Colonic mucosa (tissue), 4 donors: ENCODE measurements around the gene GRIK2. TPM values are rescaled to one million over a fixed set of nuclear protein-coding genes. Genes with fewer than 3 reads are reported as not detected.

Experiments
- DNase-seq: peaks from one replicate; pipeline ENCODE4 v3.0.0-alpha.2; 2020
- H3K27ac ChIP-seq: fragments of 200-600 bp; one replicate; pipeline ENCODE4 v1.8.0; 2021
- H3K27me3 ChIP-seq: fragments of 200-600 bp; one replicate; pipeline ENCODE4 v1.8.0; 2021
- H3K36me3 ChIP-seq: fragments of 200-600 bp; one replicate; pipeline ENCODE4 v1.8.0; 2021
- H3K4me1 ChIP-seq: fragments of 200-600 bp; one replicate; pipeline ENCODE4 v1.8.0; 2021; ENCODE audit warnings: mild to moderate bottlenecking
- H3K4me3 ChIP-seq: fragments of 200-600 bp; one replicate; pipeline ENCODE4 v1.8.0; 2021
- H3K9ac ChIP-seq, 2 donors: one replicate each; pipeline ENCODE4 v1.7.0; 2013; ENCODE audit warnings: control low read depth in 2 of 2, low read depth in 2 of 2, low read length in 2 of 2
- H3K9me3 ChIP-seq: fragments of 200-600 bp; one replicate; pipeline ENCODE4 v1.8.0; 2021
- intact Hi-C: fragments of 100-400 bp; cut with DNase I; formaldehyde crosslinking; loops from one replicate; pipeline ENCODE4 v1.14.1; 2022
- total RNA-seq, 2 donors: library from RNA; stranded (reverse); fragmentation: NEBNext Ultra II Directional in 1 of 2; extraction: Animal tissue kit (Norgen Biotek cat#: 25700) in 1 of 2; gene quantifications; one replicate each; pipeline ENCODE4 v1.2.1, GENCODE V29; 2021
- TF ChIP-seq, protein P1 (sequence below): fragments of 200-600 bp; IDR thresholded peaks from one replicate; pipeline ENCODE4 v1.8.0; 2022; ENCODE audit warnings: antibody characterized with exemption, mild to moderate bottlenecking
- donor health status: healthy.
- donor health status: DM: no; HTN: no; CAD: no.
- donor health status: DM: no; HTN: no; CAD: no.

GRIK2 gene
- total RNA-seq, 2 donors from 2014 or later, result 0.50 to 0.72 TPM

DNA sequence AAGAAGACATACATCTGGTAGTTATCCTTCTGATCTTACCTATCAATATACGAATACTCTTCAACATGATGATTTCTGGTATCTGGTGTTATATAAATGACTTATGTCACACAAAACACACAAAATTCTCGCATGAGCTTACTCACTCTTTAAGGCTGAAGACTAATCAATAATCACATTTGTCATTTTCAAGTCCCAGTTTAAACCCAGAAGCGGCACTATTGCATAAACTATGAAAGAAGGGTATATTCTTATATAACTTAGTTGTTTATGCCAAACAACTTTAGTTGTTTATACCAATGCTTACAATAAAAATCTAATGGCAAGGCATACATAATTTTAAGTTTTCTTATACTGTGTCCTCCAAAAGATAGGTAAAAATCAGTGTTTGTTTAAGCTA lies 293.1 kb downstream of the GRIK2 start:
- no peak overlapping the region for H3K9ac ChIP-seq
- no peaks in the 10 kb centered on the region for H3K27me3 ChIP-seq
- DNase-seq, result no peak
- H3K36me3 ChIP-seq, result no peaks in the 10 kb centered on the region
- H3K4me3 ChIP-seq, result no peak overlapping the region
- TF ChIP-seq, protein P1, sequence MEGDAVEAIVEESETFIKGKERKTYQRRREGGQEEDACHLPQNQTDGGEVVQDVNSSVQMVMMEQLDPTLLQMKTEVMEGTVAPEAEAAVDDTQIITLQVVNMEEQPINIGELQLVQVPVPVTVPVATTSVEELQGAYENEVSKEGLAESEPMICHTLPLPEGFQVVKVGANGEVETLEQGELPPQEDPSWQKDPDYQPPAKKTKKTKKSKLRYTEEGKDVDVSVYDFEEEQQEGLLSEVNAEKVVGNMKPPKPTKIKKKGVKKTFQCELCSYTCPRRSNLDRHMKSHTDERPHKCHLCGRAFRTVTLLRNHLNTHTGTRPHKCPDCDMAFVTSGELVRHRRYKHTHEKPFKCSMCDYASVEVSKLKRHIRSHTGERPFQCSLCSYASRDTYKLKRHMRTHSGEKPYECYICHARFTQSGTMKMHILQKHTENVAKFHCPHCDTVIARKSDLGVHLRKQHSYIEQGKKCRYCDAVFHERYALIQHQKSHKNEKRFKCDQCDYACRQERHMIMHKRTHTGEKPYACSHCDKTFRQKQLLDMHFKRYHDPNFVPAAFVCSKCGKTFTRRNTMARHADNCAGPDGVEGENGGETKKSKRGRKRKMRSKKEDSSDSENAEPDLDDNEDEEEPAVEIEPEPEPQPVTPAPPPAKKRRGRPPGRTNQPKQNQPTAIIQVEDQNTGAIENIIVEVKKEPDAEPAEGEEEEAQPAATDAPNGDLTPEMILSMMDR, result no peak
- no peaks in the 10 kb centered on the region for H3K9me3 ChIP-seq
- H3K27ac ChIP-seq, result no peak overlapping the region
- intact Hi-C loops, result no loop called here
- no peaks in the 10 kb centered on the region for H3K4me1 ChIP-seq

DNA sequence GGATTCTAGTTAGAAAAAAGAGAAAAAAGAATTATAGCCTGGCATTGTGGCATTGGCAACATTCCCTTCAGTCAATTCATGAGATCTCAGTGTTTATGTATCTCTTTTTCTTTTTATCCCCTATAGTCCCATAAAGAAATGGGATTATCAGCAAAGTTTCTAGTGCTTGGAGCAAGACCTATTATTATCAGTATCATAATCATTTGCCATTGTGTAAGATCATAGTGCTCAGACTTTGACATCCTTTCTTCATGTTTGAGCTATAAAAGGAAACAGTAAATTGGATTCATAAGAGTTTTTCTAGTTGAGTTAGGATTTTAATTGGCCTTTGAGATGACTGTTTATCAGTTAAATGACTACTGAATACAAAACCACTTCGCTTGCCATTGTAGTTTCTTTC lies 295.6 kb downstream of the GRIK2 start:
- Histone ChIP-seq H3K9me3 (no peaks in the 10 kb centered on the region), H3K4me1 (no peaks in the 10 kb centered on the region), H3K36me3 (no peaks in the 10 kb centered on the region), H3K4me3 (no peak overlapping the region), H3K27ac (no peak overlapping the region), H3K27me3 (no peaks in the 10 kb centered on the region), H3K9ac (no peak overlapping the region)
- no peak for DNase-seq
- intact Hi-C loops, result no loop called here
- TF ChIP-seq, protein P1, result no peak

DNA sequence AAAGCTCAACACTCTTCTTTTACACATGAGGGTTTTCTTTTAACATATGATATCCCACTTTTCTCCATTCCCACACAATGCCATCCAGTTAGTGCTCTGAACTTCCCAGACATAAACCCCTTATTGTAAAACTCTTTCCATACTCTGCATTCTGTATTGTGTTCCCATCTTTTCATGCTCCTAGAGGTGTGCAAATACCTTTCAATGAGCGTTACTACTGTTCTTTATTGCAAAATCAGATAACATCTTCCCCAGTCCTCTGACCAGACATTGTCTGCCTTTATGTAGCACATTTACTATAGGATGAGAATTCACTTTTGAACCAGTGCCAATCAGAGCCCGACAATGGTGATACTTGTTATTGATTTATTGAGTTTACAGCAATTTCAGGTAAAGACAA lies 296.2 kb downstream of the GRIK2 start:
- no peak overlapping the region for H3K4me3 ChIP-seq
- no peaks in the 10 kb centered on the region for H3K36me3 ChIP-seq
- no peak for DNase-seq
- H3K27ac ChIP-seq, result no peak overlapping the region
- no peak overlapping the region for H3K9ac ChIP-seq
- intact Hi-C loops, result no loop called here
- H3K9me3 ChIP-seq, result no peaks in the 10 kb centered on the region
- H3K4me1 ChIP-seq, result no peaks in the 10 kb centered on the region
- TF ChIP-seq, protein P1, result no peak
- H3K27me3 ChIP-seq, result no peaks in the 10 kb centered on the region

DNA sequence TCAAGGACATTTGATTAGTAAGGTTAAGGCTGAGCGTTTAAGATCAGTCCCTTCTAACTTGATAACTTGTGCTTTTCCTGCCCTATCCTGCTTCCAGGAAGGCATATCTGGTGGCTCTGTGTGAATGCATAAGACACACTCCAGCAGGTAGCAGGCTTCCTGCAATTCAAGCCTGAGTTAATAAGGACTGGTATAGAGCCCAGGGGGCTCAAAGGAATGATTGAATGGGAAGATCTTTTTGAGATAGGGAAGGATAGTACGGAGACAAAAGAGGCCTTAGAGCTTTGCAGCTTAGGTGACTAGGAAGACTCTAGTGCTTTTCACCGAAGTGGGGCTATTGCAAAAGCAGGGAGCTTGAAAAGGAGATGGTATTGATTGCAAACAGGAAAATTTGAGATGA lies 307.1 kb downstream of the GRIK2 start:
- Histone ChIP-seq H3K27ac (no peak overlapping the region), H3K36me3 (no peaks in the 10 kb centered on the region), H3K4me1 (no peaks in the 10 kb centered on the region), H3K9ac (no peak overlapping the region), H3K27me3 (no peaks in the 10 kb centered on the region), H3K4me3 (no peak overlapping the region), H3K9me3 (no peaks in the 10 kb centered on the region)
- intact Hi-C loops, result no loop called here
- TF ChIP-seq, protein P1, result no peak
- no peak for DNase-seq

DNA sequence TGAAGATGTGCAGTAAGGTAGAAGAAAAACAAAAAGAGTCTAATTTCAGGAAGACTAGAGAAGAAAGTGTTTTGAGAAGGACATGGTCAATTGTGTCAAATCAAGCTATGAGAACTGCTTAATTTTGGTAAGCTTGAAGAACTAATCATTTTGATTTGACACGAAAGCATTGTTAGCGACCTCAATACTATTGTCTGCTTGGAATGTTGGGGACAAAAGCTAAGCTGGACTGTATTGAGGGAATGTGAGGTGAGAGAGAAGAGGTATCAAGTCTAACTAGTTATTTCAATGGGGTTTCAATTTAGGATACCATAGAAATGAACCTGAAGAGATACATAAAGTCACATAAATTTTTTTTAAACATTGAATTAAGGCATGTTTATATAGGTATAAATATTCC lies 309.8 kb downstream of the GRIK2 start:
- Histone ChIP-seq H3K4me1 (no peaks in the 10 kb centered on the region), H3K27ac (no peak overlapping the region), H3K9me3 (no peaks in the 10 kb centered on the region), H3K36me3 (no peaks in the 10 kb centered on the region), H3K27me3 (no peaks in the 10 kb centered on the region), H3K4me3 (no peak overlapping the region), H3K9ac (no peak overlapping the region)
- TF ChIP-seq, protein P1, result no peak
- no peak for DNase-seq
- intact Hi-C loops, result no loop called here

DNA sequence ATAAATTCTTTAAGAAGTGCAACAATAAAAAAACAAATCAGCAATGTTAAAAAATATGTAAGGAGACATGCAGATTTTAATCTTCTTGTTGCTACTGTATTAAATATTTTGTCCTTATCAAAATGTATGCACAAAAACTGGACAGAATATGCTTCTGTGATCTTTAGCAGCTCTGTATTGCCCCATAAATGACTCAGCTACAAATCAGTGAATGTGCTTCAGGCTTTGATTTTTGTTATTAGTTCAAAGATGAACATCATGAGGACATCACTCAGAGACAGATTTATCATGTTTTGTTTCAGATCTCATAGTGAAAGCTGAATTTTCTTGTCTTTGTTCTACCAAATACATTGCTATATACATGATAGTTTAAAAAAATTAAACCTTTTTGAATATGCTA lies 312.4 kb downstream of the GRIK2 start:
- Histone ChIP-seq H3K9me3 (no peaks in the 10 kb centered on the region), H3K4me1 (no peaks in the 10 kb centered on the region), H3K27ac (no peak overlapping the region), H3K4me3 (no peak overlapping the region), H3K9ac (no peak overlapping the region), H3K27me3 (no peaks in the 10 kb centered on the region), H3K36me3 (no peaks in the 10 kb centered on the region)
- no peak for DNase-seq
- TF ChIP-seq, protein P1, result no peak
- intact Hi-C loops, result no loop called here
